Measurements from ENCODE around the gene TSPAN18.

Gene TSPAN18

DNA sequence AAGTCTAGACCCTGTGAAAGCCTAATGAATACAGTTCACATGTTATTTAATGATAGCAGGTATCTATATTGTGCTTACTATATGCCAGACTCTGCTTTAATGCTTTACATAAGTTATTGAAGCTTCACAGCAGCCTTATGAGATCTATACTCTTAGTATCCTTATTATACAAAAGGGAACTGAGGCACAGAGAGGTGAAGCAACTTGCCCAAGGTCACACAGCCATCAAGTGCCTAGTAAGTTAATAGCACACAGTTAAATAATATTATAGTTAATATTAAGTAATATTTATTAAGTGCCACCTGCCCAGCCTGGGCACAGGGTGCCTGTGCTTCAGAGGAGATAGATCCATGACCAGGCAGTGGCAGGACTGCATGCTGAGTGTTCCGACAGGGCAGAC, 145.8 kb downstream of the TSPAN18 start:
- no peak overlapping the region for H3K4me3 ChIP-seq (ENCODE audit: control insufficient read depth, low read depth, low read length)
- no peak for DNase-seq (ENCODE audit: low read depth)

DNA sequence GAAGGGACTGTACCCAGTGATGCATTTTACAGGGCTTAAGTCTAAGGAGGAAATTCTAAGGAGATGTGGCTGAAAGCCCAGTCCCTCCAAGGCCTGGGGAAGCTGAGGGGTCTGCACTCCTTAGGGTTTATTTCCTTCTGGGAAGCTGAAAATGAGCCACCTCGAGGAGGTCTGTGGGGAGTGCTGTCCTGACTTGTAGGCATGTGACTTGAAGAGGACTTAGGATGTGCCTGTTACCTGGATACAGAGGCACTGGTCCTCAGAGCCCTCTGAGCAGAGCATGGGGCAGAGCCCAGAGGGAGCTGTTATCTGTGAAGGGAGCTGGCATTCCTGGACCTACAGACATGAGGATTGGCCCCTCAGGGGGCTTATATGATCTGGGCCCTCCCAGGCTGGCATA, 146.8 kb downstream of the TSPAN18 start:
- TF ChIP-seq, protein P1, sequence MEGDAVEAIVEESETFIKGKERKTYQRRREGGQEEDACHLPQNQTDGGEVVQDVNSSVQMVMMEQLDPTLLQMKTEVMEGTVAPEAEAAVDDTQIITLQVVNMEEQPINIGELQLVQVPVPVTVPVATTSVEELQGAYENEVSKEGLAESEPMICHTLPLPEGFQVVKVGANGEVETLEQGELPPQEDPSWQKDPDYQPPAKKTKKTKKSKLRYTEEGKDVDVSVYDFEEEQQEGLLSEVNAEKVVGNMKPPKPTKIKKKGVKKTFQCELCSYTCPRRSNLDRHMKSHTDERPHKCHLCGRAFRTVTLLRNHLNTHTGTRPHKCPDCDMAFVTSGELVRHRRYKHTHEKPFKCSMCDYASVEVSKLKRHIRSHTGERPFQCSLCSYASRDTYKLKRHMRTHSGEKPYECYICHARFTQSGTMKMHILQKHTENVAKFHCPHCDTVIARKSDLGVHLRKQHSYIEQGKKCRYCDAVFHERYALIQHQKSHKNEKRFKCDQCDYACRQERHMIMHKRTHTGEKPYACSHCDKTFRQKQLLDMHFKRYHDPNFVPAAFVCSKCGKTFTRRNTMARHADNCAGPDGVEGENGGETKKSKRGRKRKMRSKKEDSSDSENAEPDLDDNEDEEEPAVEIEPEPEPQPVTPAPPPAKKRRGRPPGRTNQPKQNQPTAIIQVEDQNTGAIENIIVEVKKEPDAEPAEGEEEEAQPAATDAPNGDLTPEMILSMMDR (conservative IDR thresholded peaks at IDR 0.05; ENCODE audit: control insufficient read depth, insufficient read depth, low read depth, low read length), result no peak
- H3K4me3 ChIP-seq (ENCODE audit: control insufficient read depth, low read depth, low read length), result no peak overlapping the region
- DNase-seq (ENCODE audit: low read depth), result no peak

More for the DNA sequence above, 145.8 kb downstream of the TSPAN18 start:
- TF ChIP-seq, protein P1 (conservative IDR thresholded peaks at IDR 0.05; ENCODE audit: control insufficient read depth, insufficient read depth, low read depth, low read length), result no peak

DNA sequence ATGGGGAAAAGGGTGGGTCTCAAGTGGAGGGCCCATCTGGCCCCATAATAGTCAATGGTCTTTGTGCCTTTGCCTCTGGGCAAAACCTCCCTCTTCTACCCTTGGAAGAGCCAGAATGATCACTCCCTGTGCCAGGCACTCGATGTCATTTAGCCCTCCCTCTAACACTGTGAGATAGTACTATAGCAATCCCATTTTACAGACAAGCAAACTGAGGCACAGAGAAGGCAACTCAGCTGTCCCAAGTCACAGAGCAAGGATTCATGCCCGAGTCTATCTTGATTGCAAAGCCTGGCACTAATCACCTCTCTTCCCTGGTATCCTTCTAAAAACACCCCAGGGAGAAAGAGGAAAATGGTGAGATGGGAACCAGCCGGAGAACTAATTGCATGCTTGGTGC, 147.5 kb downstream of the TSPAN18 start:
- no peak for DNase-seq (ENCODE audit: low read depth)
- H3K4me3 ChIP-seq (ENCODE audit: control insufficient read depth, low read depth, low read length), result no peak overlapping the region
- TF ChIP-seq, protein P1 (conservative IDR thresholded peaks at IDR 0.05; ENCODE audit: control insufficient read depth, insufficient read depth, low read depth, low read length), result no peak

DNA sequence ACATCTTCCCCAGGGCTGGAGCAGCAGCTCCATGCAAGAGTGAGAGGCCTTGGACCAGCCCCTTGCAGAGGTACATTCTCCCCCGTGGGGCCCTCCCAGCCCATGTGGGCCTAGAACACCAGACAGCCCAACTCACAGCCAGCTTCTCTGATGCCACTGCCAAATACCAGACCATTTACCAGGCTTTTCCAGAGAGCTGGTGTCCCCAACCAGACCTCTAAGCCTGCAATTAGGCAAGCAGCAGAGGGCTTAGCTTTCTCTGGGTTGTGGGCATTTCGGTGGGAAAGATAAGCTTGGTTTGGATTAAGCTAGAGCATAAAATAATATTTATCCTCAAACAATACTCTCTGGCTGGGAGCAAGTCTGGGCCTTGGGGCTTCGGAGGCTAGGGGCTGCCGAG, 148.3 kb downstream of the TSPAN18 start:
- no peak overlapping the region for H3K4me3 ChIP-seq (ENCODE audit: control insufficient read depth, low read depth, low read length)
- TF ChIP-seq, protein P1 (conservative IDR thresholded peaks at IDR 0.05; ENCODE audit: control insufficient read depth, insufficient read depth, low read depth, low read length), result no peak
- no peak for DNase-seq (ENCODE audit: low read depth)

DNA sequence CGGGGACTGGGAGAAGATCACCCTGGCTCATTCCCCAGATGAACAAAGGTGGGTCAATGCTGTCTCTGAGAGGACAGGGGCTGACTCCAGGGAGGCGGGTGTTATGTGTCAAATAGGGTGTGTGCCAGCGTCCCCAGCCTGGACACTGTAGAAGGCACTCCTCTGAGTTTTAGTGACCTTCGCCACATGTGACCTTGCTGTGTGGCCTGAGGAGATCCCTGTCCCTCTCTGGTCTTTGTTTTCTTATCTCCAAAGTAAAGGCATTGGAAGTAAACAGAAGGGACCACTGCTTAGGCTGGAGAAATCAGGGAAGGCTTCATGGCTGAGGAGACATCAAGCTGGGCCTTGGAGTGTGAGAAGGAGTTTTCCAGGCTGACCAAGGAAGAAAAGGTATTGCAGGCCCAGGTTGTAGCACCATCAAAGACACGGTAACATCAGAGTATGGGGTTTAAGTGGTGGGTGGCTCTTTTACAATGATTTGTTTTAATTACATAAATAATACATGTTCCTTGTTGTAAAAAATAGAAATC, 149.5 kb downstream of the TSPAN18 start:
- TF ChIP-seq, protein P1 (conservative IDR thresholded peaks at IDR 0.05; ENCODE audit: control insufficient read depth, insufficient read depth, low read depth, low read length), result no peak

DNA sequence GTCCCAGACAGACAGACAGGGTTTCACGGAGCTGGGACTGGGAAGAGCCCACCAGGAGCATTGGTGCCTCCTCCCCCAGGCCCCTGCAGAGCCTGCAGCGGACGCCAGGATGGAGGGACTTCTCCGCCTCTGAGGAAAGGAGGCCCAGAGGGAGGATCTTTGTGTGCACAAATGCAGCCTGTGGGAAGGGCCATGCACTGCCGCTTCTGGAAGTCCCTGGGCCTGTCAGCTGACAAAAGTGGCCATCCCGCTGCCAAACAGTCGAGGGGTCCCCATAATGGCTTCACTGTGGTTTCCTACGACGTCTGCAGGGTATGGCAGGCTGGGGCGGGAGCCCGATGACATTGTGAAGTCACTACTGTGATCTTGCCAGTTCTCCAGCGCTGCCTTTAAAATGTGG, 150.1 kb downstream of the TSPAN18 start:
- H3K4me3 ChIP-seq (ENCODE audit: control insufficient read depth, low read depth, low read length), result no peak overlapping the region
- DNase-seq (ENCODE audit: low read depth), result no peak
- TF ChIP-seq, protein P1 (conservative IDR thresholded peaks at IDR 0.05; ENCODE audit: control insufficient read depth, insufficient read depth, low read depth, low read length), result no peak

More for the DNA sequence above, 149.5 kb downstream of the TSPAN18 start:
- no peak overlapping the region for H3K4me3 ChIP-seq (ENCODE audit: control insufficient read depth, low read depth, low read length)
- DNase-seq (ENCODE audit: low read depth), result no peak

All from fibroblast of mammary gland (primary cell).